HG03045 (cell line): Measurements from ENCODE around the gene CYP2W1.
A peak's percentile ranks its signal among the peaks of the same experiment; 100 is the strongest.
"Not testable (repeated sequence)": the region's sequence is repeated elsewhere in the genome, so short reads cannot be mapped to it uniquely, and the experiment has no call there.

Experiments
- ATAC-seq: cut with Tn5 transposase; IDR thresholded peaks from one replicate; pipeline ENCODE4 v1.9.1; 2021; ENCODE audit warnings: mild to moderate bottlenecking, moderate library complexity; ENCODE audit not compliant: unreplicated experiment

Gene CYP2W1

GRCh38 chr7:1024876-1025742 lies 42.1 kb downstream of the CYP2W1 start:
- ATAC-seq: no peak

DNA sequence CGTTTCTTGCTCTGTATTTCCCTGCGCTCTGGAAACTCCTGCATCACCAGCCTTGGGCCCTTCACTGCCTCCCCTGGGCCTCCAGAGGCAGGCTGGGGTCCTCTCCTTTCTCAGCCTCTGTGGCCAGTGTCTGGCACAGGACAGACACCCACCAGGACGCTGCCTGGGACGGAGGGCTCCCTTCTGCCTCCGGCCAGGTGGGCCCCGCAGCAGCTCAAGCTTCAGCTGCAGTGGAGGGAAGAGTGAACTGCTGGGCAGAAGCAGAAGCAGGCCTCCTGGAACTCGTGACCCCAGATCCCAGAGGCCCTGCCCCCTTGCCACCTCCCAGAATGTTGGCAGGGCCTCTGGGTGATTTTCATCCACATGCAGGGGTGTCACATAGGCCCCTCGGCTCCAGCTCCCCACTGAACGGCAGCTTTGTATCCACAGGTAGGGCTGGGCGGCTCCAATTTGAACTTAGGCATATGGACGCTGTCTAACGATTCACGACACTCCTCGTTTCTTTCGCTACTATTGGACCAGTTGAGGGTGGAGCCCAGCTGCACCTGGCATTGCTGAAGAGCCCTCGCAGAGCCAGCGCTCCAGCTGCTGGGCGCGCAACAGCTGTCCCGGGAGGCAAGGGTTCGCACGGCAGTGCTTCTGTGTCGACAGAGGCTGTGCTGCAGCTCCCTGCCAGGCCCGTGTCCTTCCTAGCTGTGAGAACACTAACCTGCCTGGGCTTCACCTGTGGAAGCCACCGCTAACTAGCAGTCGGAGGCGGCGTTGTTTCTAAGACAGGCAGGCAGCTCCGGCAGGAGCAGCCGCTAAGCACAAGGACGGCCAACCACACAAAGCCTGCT lies 43.0 kb downstream of the CYP2W1 start:
- ATAC-seq: no peak

DNA sequence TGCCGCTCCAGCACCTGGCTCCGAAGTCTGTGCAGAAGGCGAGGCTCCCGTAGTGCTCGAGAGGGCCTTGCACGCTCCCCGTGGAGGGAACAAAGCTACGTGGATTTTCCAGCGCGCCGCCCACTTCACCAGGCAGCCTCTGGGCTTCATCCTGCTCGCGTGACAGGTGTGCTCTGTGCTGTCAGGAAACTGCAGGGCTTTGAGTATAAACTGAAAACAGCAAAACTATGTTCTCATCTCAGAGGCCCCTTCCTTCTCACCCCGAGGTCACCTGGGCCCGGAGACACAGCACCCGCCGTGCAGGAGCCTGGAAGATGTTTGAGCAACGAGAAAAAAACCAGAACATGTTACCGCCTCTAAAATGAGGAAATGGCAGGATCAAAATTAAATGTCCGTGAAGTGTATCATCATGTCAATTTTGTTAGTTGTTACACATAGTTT lies 43.8 kb downstream of the CYP2W1 start:
- ATAC-seq: no peak

DNA sequence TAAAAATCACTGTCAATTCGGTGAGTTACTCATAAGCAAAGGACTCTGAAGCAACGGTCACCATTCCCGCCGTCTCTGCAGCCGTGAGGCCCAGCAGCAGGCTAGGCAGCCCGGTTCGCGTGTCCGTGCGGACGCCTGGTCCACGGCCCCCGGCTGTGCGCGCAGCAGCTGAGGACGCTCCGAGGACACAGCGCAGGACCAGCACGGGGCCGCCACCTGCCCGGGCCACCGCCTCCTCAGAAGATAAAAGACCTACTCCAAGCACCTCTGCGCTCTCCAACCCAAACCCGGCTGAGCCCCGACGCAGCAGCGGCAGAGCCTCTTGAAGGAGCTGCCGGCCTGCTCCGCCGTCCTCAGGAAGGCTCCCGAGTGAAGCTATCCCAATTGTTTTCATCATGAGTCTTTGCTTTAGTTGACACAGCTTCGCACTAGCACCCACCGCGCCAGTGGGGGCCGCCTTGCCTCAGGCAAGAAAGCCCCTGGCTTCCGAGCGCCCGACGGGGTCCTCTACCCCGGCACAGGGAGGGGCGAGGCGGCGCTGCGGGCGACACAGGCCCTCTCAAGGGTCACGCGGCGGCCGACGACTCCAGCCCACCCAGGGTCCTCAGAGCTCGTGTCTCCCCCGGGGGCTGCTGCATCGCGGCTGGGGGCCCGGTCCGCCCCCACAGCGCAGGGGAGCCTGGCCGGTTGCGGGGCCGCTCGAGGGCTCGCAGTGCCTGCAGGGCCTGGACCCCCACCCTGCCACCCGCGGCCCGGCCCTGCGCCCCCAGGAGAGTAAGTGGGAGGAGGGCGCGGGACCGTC lies 44.5 kb downstream of the CYP2W1 start:
- ATAC-seq: peak; percentile 2

DNA sequence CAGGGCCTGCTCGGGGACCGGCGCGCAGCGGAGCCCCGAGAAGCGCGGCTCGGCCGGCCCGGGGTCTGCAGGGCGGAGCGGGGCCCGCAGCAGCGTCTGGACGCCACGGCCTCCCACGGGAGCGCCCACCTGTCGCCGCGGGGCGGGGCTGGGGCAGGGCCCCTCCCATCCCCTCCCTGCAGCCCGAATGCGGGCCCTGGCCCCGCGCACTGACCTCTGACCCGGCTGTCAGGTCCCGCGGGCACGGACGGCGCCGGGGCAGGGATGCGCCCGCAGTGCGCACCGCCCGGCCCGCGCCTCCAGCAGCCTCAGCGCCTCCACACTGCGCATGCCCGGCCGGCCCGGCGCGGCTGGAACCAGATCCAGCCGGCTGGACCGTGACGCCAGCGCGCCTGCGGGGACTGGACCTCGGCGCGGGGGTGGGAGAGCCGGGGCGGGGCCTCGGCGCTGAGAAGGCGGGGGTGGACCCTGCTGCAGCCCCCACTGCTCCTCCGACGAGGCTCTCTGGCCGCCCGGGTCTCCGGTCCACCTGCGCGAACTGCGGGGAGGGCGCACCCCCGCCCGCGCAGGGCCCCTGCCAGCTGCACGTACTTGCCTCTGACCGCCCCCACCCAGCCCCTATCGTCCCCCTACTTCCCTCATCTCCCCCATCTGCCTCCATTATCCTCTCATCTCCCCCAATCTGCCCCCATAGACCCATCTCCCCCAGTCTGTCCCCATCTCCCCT lies 45.2 kb downstream of the CYP2W1 start:
- peak; percentile 49 for ATAC-seq

DNA sequence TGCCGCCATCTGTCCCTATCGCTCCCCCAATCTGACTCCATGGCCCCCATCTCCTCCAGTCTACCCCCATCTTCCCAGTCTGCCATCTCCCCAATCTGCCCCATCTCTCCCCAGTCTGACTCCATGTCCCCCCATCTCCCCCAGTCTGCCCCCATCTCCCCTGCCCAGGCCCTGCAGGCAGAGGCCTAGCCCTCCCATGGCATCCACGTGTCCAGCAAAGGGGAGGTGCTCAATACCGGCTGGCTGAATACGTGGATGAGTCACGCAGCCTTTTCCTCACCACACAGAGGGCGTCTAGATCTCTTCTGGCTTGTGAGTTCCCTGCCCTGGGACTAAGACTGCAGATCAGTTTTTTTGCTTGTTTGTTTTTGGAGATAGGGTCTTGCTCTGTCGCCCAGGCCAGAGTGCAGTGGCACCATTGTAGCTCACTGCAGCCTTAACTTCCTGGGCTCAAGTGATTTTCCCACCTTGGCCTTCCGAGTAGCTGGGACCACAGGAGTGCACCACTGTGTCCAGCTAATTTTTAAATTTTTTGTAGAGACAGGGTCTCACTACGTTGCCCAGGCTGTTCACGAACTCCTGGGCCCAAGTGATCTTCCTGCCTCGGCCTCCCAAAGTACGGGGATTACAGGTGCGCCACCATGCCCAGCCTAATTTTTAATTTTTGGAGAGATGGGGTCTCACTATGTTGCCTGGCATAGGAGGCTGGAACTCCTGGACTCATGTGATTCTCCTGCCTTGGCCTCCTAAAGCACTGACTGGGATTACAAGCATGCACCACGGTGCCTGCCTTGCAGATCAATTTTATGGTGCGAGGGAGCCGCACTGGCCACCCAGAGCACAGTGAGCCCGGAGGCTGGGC lies 46.0 kb downstream of the CYP2W1 start:
- no peak for ATAC-seq

DNA sequence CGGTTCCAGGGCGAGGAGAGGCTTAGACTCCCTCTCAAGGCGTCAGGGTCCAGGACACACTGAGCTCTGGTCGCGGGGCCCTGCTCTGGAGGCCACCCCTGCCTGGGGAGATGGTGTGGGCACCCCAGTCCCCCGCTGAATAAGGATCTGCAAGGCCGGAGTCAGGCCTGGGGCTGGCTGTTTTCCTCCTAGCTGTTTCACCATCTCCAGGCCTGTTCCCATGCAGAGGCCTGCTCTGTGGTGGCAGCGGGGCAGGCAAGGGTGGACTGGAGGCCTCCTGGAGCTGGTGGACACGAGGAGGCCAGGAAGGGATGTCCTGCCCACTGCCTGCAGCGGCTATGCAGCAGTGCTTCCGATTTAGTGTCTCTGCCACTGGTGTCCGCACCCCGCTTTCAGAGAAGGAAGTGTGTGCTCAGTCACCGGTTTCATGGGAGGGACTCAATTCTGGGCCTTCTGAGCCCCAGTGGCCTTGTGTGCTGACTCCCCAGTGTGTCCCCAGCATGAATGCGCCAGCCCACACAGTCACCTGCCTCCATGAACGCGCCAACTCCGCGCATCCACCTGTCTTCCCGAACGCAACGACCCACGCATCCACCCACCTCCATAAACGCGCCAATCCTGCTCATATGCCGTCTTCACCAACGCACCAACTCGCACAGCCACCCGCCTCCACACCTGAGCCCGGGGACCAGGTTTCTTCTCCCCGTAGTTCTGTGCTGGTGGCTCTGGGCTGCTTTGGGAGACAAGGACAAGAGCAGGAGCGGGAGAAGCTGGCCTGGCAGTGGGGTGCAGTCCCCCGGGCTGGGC lies 46.9 kb downstream of the CYP2W1 start:
- no peak for ATAC-seq

DNA sequence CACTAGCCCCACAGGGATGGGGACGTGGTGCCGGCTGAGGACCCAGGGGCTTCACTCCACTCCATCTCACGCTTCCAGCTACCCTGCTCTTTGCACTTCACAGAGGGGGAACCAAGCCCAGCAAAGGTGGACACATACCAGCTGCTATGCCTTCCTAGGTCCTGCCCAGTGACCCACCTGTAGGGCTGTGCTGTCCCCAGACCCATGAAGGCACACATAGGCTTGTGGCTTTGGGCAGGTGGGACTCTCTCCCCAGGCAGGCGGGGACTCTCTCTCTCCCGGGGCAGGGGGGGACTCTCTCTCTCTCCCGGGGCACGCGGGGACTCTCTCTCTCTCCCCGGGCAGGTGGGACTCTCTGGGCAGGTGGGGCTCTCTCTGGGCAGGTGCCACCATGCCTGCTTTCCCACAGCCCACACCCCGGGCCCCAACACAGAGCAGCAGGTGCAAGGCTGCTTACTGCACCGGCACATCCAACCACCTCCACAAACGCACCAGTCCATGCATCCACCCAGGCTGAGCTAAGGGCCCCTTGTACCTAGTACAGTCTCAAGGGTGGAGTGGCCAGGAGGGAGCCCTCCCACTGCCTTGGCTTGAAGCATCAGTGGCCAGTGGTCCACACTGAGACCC lies 47.6 kb downstream of the CYP2W1 start:
- ATAC-seq: no peak

DNA sequence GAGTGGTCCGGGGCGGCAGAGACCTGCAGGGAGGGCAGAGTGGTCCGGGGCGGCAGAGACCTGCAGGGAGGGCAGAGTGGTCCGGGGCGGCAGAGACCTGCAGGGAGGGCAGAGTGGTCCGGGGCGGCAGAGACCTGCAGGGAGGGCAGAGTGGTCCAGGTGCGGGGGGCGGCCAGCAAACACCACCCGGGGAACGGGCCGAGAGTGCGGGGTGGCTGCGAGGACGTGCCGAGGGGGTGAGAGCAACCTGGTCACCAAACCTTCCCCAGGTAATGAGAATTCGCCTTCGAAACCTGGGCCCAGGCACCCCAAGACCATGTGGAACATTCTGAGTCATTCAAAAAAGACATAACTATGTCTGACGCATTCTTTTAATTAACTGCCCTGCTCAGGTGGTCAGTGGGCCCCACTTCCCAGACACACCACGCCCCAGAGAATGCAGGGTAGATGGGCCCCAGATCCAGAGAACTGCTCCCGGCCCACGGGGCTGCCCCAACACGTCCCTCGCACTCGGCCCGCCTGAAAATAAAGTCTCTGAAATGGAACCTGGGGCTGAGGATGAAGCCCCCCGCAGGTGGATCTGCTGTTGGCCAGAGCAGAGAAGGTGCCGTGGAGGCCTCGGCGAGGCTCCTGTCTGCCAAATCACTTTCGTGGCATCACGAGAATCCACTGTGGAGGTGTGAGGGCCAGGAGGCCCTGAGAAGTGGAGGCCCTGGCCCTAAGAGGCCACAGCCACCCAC lies 48.9 kb downstream of the CYP2W1 start:
- no peak for ATAC-seq

DNA sequence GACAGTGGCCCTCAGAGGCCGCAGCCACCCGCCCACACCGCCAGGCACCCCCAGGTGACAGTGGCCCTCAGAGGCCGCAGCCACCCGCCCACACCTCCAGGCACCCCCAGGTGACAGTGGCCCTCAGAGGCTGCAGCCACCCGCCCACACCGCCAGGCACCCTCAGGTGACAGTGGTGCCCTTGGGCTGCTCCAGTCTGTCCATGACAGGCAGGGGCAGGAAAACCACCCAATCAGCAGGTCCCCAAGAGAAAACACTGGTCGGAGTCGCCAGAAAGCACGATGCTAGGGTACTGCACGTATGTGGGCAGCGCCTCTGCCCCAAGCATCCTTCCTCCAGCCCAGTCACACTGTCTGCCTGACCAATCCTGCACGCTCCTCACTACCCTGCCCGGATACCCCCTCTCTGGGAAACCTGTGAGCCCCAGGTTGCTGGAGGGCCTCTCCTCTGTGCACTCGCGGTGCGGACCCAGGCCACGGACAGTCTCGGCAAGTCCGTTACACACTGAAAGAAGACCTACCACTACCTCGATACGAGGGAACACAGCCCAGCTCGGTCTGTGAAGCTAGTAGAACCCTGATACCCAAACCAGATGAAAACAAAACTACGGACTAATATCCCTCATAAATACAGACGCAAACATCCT lies 49.7 kb downstream of the CYP2W1 start:
- ATAC-seq: no peak

DNA sequence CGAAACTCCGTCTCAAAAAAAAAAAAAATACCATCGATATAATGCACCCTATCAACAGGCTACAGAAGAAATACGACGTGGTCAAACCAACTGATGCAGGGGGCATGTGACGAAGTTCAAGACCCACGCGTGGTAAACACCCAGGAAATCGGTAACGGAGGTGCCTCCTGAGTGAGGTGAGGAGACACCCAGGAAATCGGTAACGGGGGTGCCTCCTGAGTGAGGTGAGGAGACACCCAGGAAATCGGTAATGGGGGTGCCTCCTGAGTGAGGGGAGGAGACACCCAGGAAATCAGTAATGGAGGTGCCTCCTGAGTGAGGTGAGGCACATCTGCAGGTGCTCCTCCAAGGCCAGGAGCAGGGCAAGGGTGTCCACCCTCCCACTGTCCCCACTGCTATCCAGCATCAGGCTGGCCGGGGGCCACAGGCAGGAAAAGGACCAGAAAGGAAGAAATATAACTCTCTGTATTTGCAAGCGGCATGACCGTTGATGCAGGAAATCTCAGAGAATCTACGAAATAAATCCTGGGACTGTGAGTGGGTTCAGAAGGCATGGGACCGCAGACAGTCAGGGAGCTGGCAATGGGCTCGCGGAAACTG lies 50.7 kb downstream of the CYP2W1 start:
- no peak for ATAC-seq

DNA sequence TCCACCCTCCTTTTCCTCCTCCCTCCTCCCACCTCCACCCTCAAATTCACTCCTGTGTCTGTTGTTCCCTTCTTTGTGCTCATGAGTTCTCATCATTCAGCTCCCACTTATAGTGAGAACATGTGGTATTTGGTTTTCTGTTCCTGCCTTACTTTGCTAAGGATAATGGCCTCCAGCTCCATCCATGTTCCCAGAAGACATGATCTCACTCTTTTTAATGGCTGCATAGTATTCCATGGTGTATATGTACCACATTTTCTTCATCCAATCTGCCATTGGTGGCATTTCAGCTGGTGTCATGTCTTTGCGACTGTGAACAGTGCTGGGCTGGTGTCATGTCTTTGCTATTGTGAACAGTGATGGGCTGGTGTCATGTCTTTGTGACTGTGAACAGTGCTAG lies 51.8 kb downstream of the CYP2W1 start:
- ATAC-seq: not testable (repeated sequence)

DNA sequence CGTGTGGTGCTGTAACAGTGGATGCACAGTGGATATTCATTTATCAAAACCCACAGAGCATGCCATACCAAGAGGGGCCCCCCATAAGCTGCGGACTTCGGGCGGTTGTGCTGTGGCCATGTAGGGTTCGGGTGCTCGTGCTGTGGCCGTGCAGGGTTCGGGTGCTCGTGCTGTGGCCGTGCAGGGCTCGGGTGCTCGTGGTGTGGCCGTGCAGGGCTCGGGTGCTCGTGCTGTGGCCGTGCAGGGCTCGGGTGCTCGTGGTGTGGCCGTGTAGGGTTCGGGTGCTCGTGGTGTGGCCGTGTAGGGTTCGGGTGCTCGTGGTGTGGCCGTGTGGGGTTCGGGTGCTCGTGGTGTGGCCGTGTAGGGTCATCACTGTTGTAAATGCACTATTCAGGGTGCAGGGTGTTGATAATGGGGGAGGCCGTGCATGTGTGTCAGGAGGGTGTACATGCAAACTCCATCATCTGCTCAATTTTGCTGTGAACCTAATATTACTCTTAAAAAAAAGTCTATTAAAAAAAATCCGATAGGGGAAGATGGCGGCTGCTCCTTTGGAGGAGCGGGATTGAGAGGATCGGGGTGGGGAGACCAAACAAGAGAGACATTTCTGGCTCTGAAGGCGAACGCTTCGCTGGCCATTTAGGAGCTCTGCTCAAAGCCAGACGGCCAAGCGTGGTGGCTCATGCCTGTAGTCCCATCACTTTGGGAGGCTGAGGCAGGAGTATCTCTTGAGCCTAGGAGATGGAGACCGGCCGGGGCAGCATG lies 53.4 kb downstream of the CYP2W1 start:
- ATAC-seq: not testable (repeated sequence)
